Testis (tissue), 3 donors: ENCODE results near the gene THADA. TPM values are rescaled to one million over a fixed set of nuclear protein-coding genes. Genes with fewer than 3 reads are reported as not detected.

Experiments
- DNase-seq: peaks from one replicate; pipeline ENCODE4 v3.0.0-alpha.2; 2019
- H3K27ac ChIP-seq, 2 donors: fragments of 200-600 bp; sonication (generic); one replicate each; pipeline ENCODE4 v1.5.1; 2019
- H3K27me3 ChIP-seq: fragments of 200-600 bp; sonication (generic); one replicate; pipeline ENCODE4 v1.5.1; 2019
- H3K36me3 ChIP-seq: fragments of 200-600 bp; sonication (generic); one replicate; pipeline ENCODE4 v1.5.1; 2017; ENCODE audit warnings: low read depth; ENCODE audit errors: missing control alignments
- H3K4me1 ChIP-seq: fragments of 200-600 bp; sonication (generic); one replicate; pipeline ENCODE4 v1.5.1; 2019
- H3K4me3 ChIP-seq, 2 donors: fragments of 200-600 bp; sonication (generic); one replicate each; pipeline ENCODE4 v1.5.1; 2017 to 2019
- H3K9me3 ChIP-seq: fragments of 200-600 bp; sonication (generic); one replicate; pipeline ENCODE4 v1.5.1; 2017
- POLR2A ChIP-seq: fragments of 450-650 bp; IDR thresholded peaks from one replicate; pipeline ENCODE4 v1.6.1; 2017; ENCODE audit warnings: antibody characterized with exemption, mild to moderate bottlenecking, moderate library complexity
- WGBS, 2 donors: methylation state at CpG; one replicate each; pipeline ENCODE4 v1.1.5; 2018; 5-methylcytosine and 5-hydroxymethylcytosine counted together
- intact Hi-C: fragments of 100-400 bp; cut with DNase I; formaldehyde crosslinking; loops from one replicate; pipeline ENCODE4 v1.15.1; 2023; ENCODE audit warnings: low total_unique reads
- polyA plus RNA-seq: library from polyadenylated mRNA; stranded (reverse); fragments of 350-450 nt; fragmentation: Illumina TruSeq; extraction: RNeasy Lipid Tissue Mini Kit (QIAGEN cat#74804); gene quantifications from one replicate; pipeline ENCODE4 v1.2.3, GENCODE V29; 2014; ENCODE audit warnings: low read depth, low replicate concordance; ENCODE audit not compliant: insufficient read depth
- total RNA-seq, 2 donors: library from RNA; depleted of rRNA; stranded (reverse); fragments of >200 nt; gene quantifications; one replicate each; pipeline ENCODE4 v1.2.3, GENCODE V29; 2016
- TF ChIP-seq, protein P1 (sequence below), 3 experiments: fragments of 450-650 bp in 2 of 3; fragments of 200-600 bp in 1 of 3; sonication (generic) in 1 of 3; IDR thresholded peaks; one replicate each; pipeline ENCODE4 v1.5.1; 2016 to 2019; ENCODE audit warnings: antibody characterized with exemption in 3 of 3, mild to moderate bottlenecking in 2 of 3, moderate library complexity in 1 of 3

The THADA gene
- total and polyA plus RNA-seq, 3 donors from 2014 or later = 29.5 to 43.9 (median 39.5) TPM

DNA sequence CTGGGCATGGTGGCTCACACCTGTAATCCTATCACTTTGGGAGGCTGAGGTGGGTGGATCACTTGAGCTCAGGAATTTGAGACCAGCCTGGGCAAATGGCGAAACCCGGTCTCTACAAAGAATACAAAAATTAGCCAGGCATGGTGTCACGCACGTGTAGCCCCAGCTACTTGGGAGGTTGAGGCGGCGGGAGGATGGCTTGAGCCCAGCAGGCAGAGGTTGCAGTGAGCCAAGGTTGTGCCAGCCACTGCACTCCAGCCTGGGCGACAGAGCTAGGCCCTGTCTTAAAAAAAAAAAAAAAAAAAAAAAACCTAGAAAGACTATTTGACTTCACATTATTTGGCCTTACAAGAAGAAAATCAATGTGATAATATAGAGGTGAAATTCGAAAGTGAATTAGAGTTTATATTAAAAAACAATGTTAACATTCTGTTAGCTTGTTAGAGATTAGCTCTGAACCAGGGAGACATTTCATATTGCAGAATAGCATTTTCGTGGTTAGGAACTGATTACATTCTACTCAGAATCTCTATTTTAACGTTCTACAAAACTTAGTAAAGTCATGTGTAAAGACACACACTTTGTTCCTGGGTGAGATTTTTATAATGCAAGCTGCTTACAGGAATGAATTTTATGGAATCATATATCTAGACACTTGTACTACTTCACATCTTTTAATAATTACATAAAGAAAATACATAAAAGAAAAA, 120.5 kb downstream of the THADA start:
- no peak for TF ChIP-seq POLR2A
- TF ChIP-seq, protein P1, sequence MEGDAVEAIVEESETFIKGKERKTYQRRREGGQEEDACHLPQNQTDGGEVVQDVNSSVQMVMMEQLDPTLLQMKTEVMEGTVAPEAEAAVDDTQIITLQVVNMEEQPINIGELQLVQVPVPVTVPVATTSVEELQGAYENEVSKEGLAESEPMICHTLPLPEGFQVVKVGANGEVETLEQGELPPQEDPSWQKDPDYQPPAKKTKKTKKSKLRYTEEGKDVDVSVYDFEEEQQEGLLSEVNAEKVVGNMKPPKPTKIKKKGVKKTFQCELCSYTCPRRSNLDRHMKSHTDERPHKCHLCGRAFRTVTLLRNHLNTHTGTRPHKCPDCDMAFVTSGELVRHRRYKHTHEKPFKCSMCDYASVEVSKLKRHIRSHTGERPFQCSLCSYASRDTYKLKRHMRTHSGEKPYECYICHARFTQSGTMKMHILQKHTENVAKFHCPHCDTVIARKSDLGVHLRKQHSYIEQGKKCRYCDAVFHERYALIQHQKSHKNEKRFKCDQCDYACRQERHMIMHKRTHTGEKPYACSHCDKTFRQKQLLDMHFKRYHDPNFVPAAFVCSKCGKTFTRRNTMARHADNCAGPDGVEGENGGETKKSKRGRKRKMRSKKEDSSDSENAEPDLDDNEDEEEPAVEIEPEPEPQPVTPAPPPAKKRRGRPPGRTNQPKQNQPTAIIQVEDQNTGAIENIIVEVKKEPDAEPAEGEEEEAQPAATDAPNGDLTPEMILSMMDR (IDR thresholded peaks at IDR 0.05) = no peak
- Histone ChIP-seq H3K9me3 (no peaks in the 10 kb centered on the region), H3K36me3 (no peaks in the 10 kb centered on the region), H3K27me3 (no peaks in the 10 kb centered on the region), H3K4me3 (no peak overlapping the region), H3K4me1 (no peaks in the 10 kb centered on the region), H3K27ac (no peak overlapping the region)
- no peak for DNase-seq
- WGBS, 2 donors = 85 to 87% methylated on average over 8 to 10 of the region's 10 CpGs
- intact Hi-C loops = no loop called here

DNA sequence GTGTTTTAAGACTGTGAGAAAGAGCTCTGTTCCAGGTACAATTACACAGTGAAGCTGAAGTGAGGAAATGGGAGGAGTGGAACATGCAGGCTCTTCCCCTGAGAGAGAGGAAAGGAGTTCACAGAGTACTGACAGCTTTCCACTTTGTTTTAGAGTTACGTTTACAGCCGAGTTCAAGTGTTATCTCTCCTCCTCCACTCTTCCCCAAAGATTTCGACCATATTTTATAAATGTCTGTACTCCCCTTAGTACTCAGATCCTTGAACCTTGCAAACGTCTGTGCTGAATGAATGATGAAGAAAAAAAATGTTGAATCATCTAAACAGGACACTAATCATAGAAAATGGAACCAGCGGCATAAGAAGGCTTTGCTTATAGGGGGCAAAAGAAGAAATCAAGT, 121.6 kb downstream of the THADA start:
- 46 to 47% methylated on average over 5 of the region's 5 CpGs for WGBS, 2 donors
- Histone ChIP-seq H3K4me1 (no peaks in the 10 kb centered on the region), H3K36me3 (no peaks in the 10 kb centered on the region), H3K27ac (no peak overlapping the region), H3K4me3 (no peak overlapping the region), H3K9me3 (no peaks in the 10 kb centered on the region), H3K27me3 (no peaks in the 10 kb centered on the region)
- intact Hi-C loops = no loop called here
- DNase-seq = no peak
- no peak for TF ChIP-seq POLR2A
- TF ChIP-seq, protein P1 (IDR thresholded peaks at IDR 0.05) = no peak

DNA sequence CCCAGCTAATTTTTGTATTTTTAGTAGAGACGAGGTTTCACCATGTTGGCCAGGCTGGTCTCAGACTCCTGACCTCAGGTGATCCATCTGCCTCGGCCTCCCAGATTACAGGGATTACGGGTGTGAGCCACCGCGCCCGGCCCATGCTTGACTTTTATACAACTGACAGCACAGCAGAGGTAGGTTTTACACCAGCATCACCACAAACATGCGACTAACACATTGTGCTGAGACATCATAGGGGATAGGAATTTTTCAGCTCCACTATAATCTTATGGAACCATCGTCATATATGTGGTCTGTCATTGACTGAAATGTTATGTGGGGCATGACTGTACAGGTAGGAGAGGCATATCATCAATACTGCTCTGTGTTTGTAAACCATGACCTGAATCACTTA, 122.1 kb downstream of the THADA start:
- H3K4me3 ChIP-seq = no peak overlapping the region
- 95% methylated on average over 8 of the region's 8 CpGs for WGBS, 2 donors
- intact Hi-C loops = no loop called here
- no peaks in the 10 kb centered on the region for H3K4me1 ChIP-seq
- no peak for TF ChIP-seq POLR2A
- TF ChIP-seq, protein P1 (IDR thresholded peaks at IDR 0.05) = no peak
- no peaks in the 10 kb centered on the region for H3K36me3 ChIP-seq
- no peak for DNase-seq
- H3K9me3 ChIP-seq = no peaks in the 10 kb centered on the region
- no peaks in the 10 kb centered on the region for H3K27me3 ChIP-seq
- no peak overlapping the region for H3K27ac ChIP-seq

DNA sequence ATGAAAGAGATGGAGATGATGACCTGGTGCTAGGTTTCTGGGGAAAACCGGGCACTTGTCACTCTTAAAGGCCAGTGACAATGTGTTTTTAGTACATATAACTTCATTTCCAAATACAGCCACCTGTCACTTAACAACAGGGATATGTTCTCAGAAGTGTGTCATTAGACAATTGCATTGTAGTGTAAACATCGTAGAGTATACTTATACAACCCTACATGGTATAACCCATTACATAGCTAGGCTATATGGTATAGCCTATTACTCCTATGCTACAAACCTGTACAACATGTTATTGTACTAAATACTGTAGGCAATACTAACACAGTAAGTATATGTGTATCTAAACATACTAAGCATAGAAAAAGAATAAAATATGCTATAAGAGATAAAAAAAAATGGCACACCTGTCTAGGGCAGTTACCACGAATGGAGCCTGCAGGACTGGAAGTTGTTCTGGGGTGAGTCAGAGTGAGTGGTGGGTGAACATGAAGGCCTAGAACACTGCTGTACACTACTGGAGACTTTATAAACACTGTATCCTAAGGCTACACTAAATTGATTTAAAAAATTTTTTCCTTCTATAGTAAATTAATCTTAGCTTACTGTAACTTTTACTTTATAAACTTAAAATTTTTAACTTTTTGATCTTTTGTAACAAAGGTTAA, 123.2 kb downstream of the THADA start:
- Histone ChIP-seq H3K36me3 (no peaks in the 10 kb centered on the region), H3K9me3 (no peaks in the 10 kb centered on the region), H3K4me3 (no peak overlapping the region), H3K27me3 (no peaks in the 10 kb centered on the region), H3K4me1 (no peaks in the 10 kb centered on the region), H3K27ac (no peak overlapping the region)
- no peak for TF ChIP-seq POLR2A
- TF ChIP-seq, protein P1 (IDR thresholded peaks at IDR 0.05) = no peak
- WGBS, 2 donors = 92 to 95% methylated on average over 3 of the region's 3 CpGs
- DNase-seq = no peak
- intact Hi-C loops = no loop called here

DNA sequence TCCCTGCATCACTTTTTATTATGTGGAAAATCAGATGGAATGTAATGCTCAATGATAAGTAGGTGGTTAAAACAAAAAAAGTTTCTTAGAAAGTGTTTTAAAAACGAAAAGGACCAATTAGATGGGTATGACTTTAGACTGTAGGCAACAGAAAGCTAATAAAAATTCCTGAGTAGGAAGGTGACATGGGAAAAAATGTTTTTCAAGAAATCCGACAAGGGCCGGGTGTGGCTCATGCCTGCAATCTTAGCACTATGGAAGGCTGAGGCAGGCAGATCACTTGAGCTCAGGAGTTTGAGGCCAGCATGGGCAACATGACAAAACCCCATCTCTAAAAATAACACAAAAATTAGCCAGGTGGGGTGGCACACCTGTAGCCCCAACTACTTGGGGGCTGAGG, 126.1 kb downstream of the THADA start:
- DNase-seq = no peak
- intact Hi-C loops = no loop called here
- no peaks in the 10 kb centered on the region for H3K9me3 ChIP-seq
- H3K27me3 ChIP-seq = no peaks in the 10 kb centered on the region
- peaks cover 6% of the 10 kb centered on the region for H3K4me1 ChIP-seq
- WGBS, 2 donors = 86 to 92% methylated on average over 3 of the region's 3 CpGs
- no peak overlapping the region for H3K27ac ChIP-seq
- H3K4me3 ChIP-seq = no peak overlapping the region
- TF ChIP-seq, protein P1 (IDR thresholded peaks at IDR 0.05) = no peak
- H3K36me3 ChIP-seq = no peaks in the 10 kb centered on the region
